ENCODE measurements around the gene ADAMTS18. TPM values are rescaled to one million over a fixed set of nuclear protein-coding genes. Genes with fewer than 3 reads are reported as not detected.

Gene ADAMTS18
- total RNA-seq, 1 experiment from 2014 or later, result not detected

- CTCF ChIA-PET, result no interaction called here
- H3K4me1 ChIP-seq (ENCODE audit: insufficient read depth, low read length, poor library complexity, severe bottlenecking), result no peaks in the 10 kb centered on the region
- intact Hi-C loops (cut with micrococcal nuclease; ENCODE audit: unreplicated experiment), result no loop called here
- no peak for TF ChIP-seq CTCF (conservative IDR thresholded peaks at IDR 0.05; ENCODE audit: low read depth, low read length)
- TF ChIP-seq EZH2 (IDR thresholded peaks at IDR 0.05; ENCODE audit: borderline replicate concordance, low read depth, low read length, poor library complexity, severe bottlenecking), result no peak
- no peak overlapping the region for H3K27ac ChIP-seq (ENCODE audit: low read depth, low read length, poor library complexity, severe bottlenecking)
- no peaks in the 10 kb centered on the region for H3K36me3 ChIP-seq (ENCODE audit: insufficient read depth, low read length, poor library complexity, severe bottlenecking)
- H3K4me3 ChIP-seq (ENCODE audit: low read depth, low read length, poor library complexity, severe bottlenecking), result no peak overlapping the region
- POLR2A ChIA-PET (ENCODE audit: low non-redundant PET), result no interaction called here
- H3K27me3 ChIP-seq (replicated peaks; ENCODE audit: insufficient read depth, low read depth, low read length, poor library complexity), result no peaks in the 10 kb centered on the region
- no peaks in the 10 kb centered on the region for H3K9me3 ChIP-seq (ENCODE audit: low read depth, low read length, poor library complexity, severe bottlenecking)
- no TSS peak for BruUV-seq (replicated peaks)
- no peak for DNase-seq (ENCODE audit: low spot score)
These were observed 16.1 kb upstream of the ADAMTS18 start for GRCh38 chr16:77450790-77451487.

GRCh38 chr16:77449208-77449607 is 14.4 kb upstream of the ADAMTS18 start:
- Histone ChIP-seq H3K9me3 (ENCODE audit: low read depth, low read length, poor library complexity, severe bottlenecking) (no peaks in the 10 kb centered on the region), H3K4me1 (ENCODE audit: insufficient read depth, low read length, poor library complexity, severe bottlenecking) (no peaks in the 10 kb centered on the region), H3K27ac (ENCODE audit: low read depth, low read length, poor library complexity, severe bottlenecking) (no peak overlapping the region), H3K4me3 (ENCODE audit: low read depth, low read length, poor library complexity, severe bottlenecking) (no peak overlapping the region), H3K27me3 (replicated peaks; ENCODE audit: insufficient read depth, low read depth, low read length, poor library complexity) (peaks cover 3% of the 10 kb centered on the region), H3K36me3 (ENCODE audit: insufficient read depth, low read length, poor library complexity, severe bottlenecking) (no peaks in the 10 kb centered on the region)
- BruUV-seq (replicated peaks), result no TSS peak
- POLR2A ChIA-PET (ENCODE audit: low non-redundant PET), result no interaction called here
- intact Hi-C loops (cut with micrococcal nuclease; ENCODE audit: unreplicated experiment), result no loop called here
- no peak for DNase-seq (ENCODE audit: low spot score)
- TF ChIP-seq CTCF (conservative IDR thresholded peaks at IDR 0.05; ENCODE audit: low read depth, low read length) (no peak), EZH2 (IDR thresholded peaks at IDR 0.05; ENCODE audit: borderline replicate concordance, low read depth, low read length, poor library complexity, severe bottlenecking) (no peak)
- CTCF ChIA-PET, result no interaction called here

- TF ChIP-seq CTCF (conservative IDR thresholded peaks at IDR 0.05; ENCODE audit: low read depth, low read length), result no peak
- intact Hi-C loops (cut with micrococcal nuclease; ENCODE audit: unreplicated experiment), result no loop called here
- Histone ChIP-seq H3K4me3 (ENCODE audit: low read depth, low read length, poor library complexity, severe bottlenecking) (no peak overlapping the region), H3K27me3 (replicated peaks; ENCODE audit: insufficient read depth, low read depth, low read length, poor library complexity) (peaks cover 22% of the 10 kb centered on the region), H3K9me3 (ENCODE audit: low read depth, low read length, poor library complexity, severe bottlenecking) (no peaks in the 10 kb centered on the region), H3K36me3 (ENCODE audit: insufficient read depth, low read length, poor library complexity, severe bottlenecking) (no peaks in the 10 kb centered on the region), H3K4me1 (ENCODE audit: insufficient read depth, low read length, poor library complexity, severe bottlenecking) (no peaks in the 10 kb centered on the region), H3K27ac (ENCODE audit: low read depth, low read length, poor library complexity, severe bottlenecking) (no peak overlapping the region)
- ChIA-PET POLR2A (ENCODE audit: low non-redundant PET) (no interaction called here), CTCF (no interaction called here)
- no TSS peak for BruUV-seq (replicated peaks)
- DNase-seq (ENCODE audit: low spot score), result no peak
These were observed 10.5 kb upstream of the ADAMTS18 start for GRCh38 chr16:77445324-77445723.

Data from A673 (cell line).